Activated CD4-positive, CD25-positive, alpha-beta regulatory T cell treated with anti-CD3 and anti-CD28 coated beads, Interleukin-2, amount 50 U/mL, for 24 hours (primary cell): ENCODE data around the gene MFN1.
"Not testable (repeated sequence)": the region's sequence is repeated elsewhere in the genome, so short reads cannot be mapped to it uniquely, and the experiment has no call there.

Experiments used
- ATAC-seq, 2 donors: fragments of 150-1000 bp; cut with Tn5 transposase; one replicate each; pipeline ENCODE4 v1.10.0; 2021; ENCODE audit warnings: mild to moderate bottlenecking in 1 of 2, moderate library complexity in 1 of 2

The MFN1 gene

DNA sequence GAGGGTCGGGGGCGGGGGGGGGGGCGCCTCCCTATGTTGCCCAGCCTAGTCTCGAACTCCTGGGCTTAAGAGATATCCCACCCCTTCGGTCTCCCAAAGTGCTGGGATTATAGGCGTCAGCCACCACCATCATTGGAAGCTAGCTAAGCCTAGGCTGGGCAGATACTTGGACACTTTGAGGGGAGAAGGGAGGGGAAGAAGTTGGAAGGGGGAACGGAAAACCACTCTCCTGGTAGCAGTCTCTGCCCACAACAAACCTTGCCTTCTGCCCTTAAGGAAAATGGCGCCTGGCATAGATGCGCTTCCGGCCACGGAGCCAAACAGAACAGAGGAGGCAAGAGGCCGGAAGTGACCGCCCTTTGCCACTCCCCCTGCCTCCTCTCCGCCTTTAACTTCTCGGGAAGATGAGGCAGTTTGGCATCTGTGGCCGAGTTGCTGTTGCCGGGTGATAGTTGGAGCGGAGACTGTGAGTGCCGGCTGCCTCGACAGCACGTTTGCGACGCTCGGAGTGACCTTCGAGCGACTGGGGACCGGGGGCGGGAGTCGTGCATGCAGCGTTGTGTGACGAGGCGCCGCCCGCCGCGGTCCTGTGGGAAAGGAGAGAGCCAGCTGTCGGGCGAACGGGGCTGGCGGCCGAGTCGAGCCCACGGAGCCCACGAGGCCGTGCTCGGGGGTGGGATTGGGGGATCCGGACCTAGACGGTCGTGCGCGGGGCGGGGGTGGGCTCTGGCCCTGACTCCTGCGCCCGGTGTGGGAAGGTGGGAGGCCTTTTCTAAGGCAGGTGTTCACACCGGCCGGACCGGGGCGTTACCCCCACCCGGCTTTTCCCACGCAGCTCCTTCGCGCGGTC lies at the start of gene MFN1:
Gene MFN1, plus strand, starts transcription at position 365 of the 850 bp plus-strand sequence. CDS start 1,143 bp downstream, outside the sequence.
- peak; percentile 98 to 99 for ATAC-seq

DNA sequence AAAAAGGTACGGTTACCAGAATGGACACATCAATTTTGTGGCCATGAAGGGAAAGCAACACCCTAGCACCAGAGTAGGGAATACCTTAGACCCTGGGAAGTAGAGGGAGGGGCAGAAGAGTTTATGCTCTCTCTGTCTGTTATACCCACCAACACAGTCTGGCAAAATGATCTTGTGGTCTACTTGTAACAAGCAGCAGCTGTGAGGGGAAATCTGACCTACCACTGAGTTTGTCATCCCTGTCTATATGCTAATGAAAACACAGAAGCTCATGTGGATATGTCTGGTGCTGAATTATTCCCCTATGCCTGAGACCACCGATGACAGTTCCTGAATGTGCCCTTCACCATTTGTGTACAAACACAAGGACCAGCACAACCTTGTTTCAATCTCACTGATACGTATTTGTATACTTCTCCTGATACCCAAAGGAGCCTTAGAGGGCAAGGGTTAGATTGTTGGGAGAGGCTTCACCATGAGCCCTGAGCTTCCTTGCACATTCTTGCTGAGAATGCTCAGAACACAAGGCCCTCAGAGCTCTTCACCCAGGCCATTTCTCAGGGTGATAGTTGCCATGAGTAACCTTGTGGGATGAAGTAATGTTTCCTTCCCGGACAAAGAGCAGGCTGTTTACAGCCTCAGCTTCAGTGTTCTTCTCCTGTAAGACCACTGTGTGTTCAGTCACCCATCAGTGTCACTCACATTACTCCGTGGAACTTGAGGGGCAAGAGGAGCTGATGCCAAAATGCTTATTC lies 49.4 kb upstream of the MFN1 start:
- no peak for ATAC-seq

DNA sequence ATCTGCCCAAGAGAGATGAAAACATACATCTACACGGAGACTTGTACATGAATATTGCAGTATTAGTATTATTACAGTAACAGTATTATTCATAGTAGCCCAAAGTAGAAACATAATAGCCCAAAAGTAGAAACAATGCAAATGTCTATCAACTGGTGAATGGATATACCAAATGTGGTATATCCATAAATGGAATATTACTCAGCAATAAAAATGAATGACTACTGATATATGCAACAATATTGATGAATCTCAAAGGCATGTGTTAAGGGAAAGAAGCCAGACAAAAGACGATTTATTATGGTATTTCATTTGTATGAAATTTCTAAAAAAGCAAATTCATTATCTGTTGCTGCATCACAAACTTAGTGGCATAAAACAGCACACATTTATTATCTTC lies 48.2 kb upstream of the MFN1 start:
- no peak for ATAC-seq

DNA sequence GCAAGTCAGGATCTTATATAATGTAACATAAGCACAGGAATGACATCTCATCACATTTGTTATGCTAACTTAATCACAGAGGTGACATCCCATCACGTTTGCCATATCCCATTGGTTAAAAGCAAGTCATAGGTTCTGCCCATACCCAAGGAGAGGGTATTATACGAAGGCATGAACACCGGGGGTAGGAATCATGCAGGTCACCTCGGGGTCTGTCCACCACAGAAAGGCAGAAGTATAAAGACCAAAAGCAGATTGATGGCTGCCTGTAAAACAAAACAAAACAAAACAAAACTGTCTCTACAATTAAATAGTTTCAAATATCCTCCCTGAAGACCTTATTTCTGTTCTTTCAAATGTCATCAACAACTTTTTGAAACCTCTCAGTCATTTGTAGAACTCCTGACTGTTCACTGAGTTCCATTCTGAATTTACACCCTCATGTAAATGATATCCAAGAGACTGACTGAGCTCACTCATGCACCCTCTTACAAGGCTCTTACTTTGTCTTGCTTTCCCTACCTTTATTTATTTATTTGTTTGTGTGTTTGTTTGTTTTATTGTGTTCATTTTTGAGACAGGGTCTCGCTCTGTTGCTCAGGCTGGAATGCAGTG lies 47.4 kb upstream of the MFN1 start:
- ATAC-seq, result no peak

DNA sequence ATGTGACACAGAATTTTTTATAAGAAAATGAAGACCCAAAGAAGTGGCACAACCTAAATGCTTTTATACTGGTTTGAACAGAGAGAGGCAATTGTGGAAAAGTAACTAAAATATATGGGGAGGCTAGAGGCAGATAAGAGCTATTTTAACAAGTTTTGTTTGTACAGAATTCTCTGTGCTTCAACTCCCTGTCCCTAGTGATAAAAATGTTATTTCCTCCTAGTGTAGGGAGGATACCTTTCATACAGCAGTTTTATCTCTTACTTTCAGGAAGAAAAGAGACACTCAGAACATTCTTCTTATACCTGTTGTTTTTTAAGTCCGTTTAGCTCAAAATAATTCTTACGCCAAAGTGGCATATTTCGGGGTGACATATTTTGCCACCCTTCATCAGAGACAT lies 45.9 kb upstream of the MFN1 start:
- ATAC-seq, result no peak

DNA sequence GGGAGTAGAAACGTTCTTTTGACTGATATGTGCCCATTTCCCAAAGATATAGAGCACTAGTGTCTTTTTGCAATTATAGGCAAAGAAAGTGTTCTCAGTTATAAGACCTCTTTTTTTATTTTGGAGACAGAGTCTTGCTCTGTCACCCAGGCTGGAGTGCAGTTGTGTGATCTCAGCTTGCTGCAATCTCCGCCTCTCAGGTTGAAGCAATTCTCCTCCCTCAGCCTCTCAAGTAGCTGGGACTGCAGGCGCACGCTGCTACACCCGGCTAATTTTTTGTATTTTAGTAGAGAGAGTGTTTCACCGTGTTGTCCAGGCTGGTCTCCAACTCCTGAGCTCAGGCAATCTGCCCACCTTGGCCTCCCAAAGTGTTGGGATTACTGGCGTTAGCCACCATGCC lies 45.4 kb upstream of the MFN1 start:
- ATAC-seq, result no peak

DNA sequence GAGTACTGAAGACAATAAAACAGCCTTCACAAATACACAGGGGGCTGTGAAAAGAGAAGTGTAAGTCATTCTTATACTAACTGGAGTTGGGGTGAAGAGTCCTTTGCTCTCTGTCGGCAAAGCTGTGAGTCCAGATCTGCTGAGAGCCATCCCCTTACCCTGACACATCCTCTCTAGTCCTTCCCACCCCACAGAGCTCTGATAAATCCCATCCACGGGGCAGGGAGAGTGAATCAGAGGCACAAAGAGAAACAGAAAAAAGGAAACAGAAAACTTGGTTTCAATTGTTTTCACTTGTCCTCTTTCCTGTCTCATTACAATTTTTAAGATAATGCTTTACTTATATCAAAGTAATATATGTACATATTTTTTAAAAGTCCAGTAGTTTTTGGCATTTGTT lies 42.9 kb upstream of the MFN1 start:
- no peak for ATAC-seq

DNA sequence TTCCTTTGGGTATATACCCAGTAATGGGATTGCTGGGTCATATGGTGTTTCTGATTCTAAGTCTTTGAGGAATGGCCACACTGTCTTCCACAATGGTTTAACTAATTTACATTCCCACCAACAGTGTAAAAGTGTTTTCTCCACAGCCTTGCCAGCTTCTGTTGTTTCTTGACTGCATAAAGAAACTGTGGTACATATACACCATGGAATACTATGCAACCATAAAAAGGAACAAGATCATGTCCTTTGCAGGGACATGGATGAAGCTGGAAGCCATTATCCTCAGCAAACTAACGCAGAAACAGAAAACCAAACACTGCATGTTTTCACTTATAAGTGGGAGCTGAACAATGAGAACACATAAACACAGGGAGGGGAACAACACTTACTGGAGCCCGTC lies 40.1 kb upstream of the MFN1 start:
- not testable (repeated sequence) for ATAC-seq

DNA sequence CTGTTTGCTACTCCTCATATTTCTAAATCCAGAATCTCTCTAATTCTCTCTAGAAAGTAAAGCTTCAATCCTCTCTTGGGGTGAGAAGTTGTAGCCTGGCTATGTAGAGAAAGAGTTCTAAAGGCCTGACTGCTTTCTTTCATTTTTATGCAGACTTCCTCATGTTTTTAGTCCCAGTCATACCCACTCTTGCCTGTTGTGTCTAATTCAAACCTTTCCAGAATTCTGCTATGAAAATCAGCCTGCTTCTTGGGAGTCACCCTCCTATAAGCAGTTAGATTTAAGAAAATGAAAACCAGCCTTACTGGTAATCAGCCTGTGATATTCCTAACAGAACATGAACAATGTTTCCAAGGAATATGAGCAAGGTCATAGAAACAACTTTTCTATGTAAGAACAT lies 39.5 kb upstream of the MFN1 start:
- no peak for ATAC-seq

DNA sequence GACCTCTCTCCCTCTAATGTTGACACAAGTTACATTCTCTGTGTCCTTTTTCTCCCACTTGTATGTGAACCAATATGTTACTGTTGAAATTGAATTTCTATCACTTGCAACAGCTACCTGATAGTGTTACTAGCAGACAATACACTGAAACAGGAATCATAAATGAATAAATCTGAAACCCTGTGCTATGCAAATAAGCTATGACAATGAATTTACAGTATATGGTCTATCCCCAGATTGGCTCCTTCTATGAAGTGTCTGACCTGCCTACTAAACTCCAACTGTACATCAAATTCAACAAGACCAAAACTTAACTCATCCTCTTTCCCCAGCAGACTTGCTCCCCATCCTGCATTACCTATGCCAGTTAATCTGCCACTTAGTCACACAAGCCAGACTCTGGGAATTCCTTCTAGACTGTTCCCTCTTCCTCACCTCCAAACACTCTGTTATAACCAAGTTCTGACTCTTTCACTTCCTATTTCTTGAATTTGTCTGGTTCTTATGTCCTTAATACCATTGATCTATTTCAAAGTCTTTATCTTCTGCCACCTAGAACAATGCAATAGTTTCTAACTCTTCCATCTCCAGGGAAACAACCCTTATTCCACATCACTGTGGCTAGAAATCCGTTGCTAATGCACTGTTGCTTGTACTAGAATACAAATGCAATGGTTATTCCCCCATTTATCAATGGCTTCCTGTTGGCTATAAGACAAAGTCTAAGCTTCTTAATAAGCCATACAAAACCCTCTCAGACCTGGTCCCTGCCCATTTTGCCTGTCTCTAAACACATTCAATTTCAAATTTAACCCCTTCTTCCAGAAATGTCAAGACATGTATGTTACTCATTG lies 38.1 kb upstream of the MFN1 start:
- ATAC-seq, result no peak

DNA sequence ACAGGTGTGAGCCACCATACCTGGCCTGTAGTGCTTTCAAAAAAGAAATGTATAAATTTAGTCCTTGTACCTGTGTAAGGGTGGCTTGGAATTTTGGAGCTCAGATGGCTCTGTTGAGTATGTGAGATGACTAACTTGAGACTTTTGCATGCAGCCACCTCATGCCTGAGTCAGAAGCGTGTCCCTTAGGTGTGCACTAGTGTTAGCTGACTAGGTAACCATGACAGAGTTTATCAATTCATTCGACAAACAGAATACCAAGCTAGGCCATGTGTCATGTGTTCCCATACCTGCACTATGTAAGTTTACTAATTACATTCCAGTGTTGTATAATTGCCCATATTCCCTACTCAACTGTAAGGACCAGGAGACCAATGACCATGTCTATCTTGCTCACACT lies 28.6 kb upstream of the MFN1 start:
- ATAC-seq, result no peak

DNA sequence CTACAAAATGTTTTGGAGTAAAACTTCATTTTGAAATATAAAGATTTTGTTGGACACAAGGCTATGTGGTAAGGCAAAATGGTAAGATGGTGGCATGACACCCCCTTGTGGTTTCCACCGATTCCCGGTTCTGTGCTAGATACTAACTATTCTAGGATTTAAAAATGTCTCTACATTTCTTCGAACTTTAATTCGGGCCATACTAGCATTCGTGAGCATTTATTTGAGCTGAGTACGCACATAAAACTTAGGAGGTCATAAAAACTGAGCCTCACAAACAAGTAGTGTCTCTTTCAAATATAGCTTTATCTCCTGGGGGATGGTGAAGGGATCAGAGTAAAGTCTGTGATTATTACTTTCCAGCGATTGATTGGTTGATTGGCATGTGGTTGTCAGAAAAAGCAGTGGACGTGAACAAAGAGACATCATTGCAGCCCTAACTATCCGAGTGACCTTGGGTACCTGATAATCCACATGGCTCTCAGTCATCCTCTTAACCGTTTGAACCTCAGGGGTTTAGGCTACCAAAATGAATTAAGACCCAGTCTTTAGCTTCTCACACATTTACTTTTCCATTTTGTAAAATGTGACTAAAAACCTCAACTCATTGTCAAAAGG lies 25.7 kb upstream of the MFN1 start:
- no peak for ATAC-seq

DNA sequence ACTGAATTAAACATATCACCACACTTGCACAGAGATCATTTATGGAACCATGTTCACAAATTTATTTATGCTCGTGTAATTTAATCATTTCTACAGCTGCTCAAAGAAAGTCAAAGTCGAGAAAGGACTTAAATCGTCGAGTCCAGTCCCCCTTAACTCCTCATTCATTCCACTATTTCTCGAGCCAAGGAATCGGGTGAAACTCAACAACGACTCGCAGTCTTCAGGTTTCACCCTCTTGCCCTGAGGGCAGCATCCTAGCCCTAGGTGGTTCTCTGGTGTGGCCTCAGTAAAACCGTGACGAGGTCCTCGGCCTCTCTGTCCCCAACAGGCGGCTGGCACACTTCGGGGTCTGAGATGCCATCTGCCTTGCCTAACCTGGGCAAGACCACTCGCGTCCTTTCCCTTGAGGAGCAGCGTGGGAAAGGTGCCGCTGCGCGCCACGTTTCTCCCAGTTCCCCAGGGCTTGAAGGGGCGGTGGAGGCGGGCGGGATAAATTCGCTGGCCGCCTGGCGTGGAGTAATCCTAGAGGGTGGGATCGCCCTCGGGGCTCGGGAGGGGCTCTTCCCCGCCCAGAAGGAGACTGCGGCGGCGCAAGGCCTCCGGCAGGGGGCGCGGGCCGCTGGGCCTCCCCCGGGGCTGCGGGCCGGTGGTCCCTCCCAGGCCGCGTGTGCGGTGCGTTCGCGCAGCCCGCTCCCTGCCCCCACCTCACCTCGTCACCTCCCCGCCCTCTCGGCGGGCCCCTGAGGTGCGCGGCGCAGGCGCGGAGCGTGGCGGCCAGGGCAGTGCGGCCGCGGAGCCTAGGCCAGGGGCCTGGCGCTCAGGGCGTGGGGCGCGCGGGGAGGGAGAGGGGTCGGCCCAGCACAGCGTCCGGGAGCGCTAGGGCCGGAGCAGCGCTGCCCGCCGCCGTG lies 25.0 kb upstream of the MFN1 start, which contains the start of gene ZNF639:
Gene ZNF639, plus strand, starts transcription at position 746 of the 911 bp plus-strand sequence. CDS start 5,263 bp downstream, outside the sequence.
- ATAC-seq, result peak; percentile 87 to 89

DNA sequence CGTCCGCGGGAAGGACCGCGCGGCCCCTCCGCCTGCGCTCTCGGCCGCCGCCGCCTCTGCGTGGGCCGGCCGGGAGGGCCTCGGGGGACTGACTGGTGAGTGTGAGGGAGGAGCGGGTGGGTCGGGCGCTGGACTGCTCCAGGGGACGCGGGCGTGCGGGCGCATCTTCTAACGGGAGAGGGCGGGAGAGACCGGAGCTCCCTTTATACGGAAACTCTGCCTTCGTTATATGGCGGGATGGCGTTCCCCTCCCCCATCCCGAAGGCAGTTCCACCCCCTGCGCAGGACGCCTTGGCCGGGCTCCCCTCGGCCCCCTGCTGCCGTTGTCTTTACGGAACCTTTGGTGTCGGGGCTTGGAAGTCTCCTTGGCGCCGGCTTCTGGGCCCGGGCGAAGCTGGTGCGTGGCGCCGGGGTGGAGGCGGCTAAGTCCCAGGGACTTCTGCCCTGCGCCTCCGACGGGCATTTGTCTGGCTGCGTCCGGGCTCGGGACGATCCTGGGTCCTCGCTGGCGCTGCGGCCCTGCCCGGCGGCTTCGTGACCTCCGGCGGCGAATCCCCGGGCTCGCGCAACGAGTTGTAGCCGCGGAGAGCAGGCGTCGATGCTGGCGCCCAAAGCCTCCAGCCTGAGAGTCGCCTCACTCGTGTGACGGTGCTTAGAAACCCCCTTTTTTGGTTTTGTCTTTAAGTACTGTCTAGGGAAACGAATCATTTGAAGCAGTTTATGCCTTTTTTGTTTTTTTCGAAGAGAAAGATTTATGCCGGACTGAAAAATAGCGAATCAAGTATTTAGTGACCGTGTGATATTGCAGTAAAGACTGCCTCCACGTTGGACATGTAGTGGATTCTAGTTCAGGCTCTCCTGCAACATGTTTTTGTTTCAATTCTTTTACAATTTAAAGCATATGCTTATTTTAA lies 24.1 kb upstream of the MFN1 start:
- peak; percentile 39 to 45 for ATAC-seq

DNA sequence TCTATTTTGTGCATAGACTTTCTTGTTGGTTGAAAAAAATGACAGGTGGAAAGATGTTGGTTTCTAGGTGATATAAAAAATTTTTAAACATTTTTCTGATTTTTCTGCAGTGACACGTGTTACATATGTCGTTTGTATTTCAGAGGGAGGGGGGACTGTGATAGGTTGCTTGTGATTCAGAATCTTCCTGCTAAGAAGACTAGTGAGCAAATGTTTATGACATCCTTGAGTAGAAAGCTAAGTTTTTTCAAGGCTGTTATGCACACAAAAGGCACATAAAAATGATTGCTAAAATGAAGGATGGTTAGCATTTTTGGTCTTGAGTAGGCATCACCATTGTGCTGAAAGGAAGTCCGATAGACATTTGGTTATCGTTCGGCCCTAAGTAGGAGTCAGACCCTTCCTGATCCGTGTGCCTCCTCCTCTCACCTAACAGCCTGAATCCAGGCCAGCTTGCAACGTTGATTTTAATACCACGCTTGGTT lies 23.2 kb upstream of the MFN1 start:
- no peak for ATAC-seq

DNA sequence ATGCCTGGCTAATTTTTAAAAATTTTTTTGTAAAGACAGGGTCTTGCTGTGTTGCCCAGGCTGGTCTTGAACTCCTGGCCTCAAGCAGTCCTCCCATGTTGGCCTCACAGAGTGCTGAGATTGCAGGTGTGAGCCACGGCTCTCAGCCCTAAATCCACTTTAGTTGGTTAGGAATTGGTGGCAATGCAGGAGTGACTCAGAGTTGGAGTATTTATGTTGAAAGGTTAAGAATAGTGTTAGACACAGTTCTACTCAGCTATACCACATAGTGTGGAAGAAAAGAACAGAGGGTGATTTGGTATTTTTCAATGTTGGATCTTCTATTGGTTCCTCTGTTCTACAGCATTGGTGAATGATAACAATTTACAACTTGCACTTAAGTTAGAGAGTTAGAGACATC lies 17.1 kb upstream of the MFN1 start:
- no peak for ATAC-seq

DNA sequence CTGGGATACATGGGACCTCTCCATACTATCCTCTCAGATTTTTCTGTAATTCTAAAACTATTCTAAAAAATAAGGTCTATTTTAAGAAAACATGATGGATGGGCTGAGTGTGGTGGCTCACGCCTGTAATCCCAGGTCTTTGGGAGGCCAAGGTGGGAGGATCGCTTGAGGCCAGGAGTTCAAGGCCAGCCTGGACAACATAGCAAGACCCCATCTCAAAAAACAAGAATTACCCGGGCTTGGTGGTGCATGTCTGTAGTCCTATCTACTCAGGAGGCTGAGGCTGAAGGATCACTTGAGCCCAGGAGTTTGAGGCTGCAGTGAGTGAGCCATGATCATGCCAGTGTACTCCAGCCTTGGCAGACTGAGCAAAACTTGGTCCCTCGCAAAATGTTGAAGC lies 15.3 kb upstream of the MFN1 start:
- no peak for ATAC-seq

DNA sequence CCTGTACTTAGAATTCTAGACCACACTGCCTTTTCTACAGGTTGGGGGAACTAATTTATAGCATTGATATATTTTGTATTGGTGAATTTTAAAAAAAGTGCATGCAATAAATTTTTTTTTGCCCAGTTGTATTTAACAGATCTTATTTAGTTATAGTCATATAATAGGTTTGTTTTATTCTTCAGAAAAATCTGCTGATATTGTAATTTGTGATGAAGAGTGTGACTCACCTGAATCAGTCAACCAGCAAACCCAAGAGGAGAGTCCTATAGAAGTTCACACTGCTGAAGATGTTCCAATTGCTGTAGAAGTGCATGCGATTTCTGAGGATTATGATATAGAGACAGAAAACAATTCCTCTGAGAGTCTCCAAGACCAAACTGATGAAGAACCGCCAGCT lies 14.4 kb upstream of the MFN1 start:
- ATAC-seq, result no peak

DNA sequence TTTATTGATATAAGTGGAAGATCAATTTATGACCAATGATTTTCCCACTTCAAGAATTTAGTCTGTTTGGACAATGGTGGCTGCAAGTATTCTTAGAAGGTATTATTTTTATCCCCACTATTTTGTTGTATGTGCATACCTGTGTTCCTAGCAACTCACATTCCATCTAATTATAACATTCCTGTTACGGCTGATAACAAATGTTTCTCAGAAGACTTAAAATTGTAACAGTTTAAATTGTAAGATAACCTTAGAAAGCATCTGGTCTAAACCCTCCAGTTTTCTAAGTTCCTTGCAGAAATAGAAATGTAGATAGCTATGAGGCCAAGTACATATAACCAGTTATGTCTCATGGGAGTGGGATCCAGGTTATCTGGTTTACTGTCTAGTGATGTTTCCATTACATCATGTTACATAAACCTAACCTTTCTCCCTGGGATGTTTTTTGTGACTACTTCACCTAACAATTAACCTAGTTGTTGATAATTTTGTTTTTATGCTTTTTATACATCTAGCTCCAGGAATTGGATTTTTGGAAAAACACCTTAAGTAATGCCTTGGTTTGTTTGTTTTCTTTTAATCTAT lies 11.1 kb upstream of the MFN1 start:
- no peak for ATAC-seq
